HCT116 (cell line): ENCODE data around the gene NXPH2.

ENCODE experiments used
- ATF3 ChIP-seq: IDR thresholded peaks from 2 replicates; pipeline ENCODE4 v1.6.1; 2012
- CTCF ChIP-seq, 3 experiments: fragments of 200-600 bp in 1 of 3; sonication (generic) in 1 of 3; IDR thresholded peaks in 2 of 3; conservative IDR thresholded peaks in 1 of 3; 2 replicates each; pipeline ENCODE4 v1.5.1; 2012 to 2017; ENCODE audit warnings: low read depth in 2 of 3, low read length in 2 of 3, antibody characterized with exemption in 1 of 3, borderline replicate concordance in 1 of 3, control low read depth in 1 of 3, mild to moderate bottlenecking in 1 of 3, mixed read lengths in 1 of 3, mixed run types in 1 of 3, moderate library complexity in 1 of 3; ENCODE audit not compliant: insufficient read depth in 1 of 3
- EZH2 ChIP-seq: fragments of 200-600 bp; sonication (generic); IDR thresholded peaks from 2 replicates; pipeline ENCODE4 v1.6.1; 2017; ENCODE audit warnings: antibody characterized with exemption, mixed run types
- EZH2phosphoT487 ChIP-seq: fragments of 200-600 bp; IDR thresholded peaks from 2 replicates; pipeline ENCODE4 v1.6.1; 2018; ENCODE audit warnings: antibody characterized with exemption, borderline replicate concordance
- MAX ChIP-seq: IDR thresholded peaks from 2 replicates; pipeline ENCODE4 v1.6.1; 2012
- POLR2A ChIP-seq: IDR thresholded peaks from 2 replicates; pipeline ENCODE4 v1.7.0; 2011; ENCODE audit warnings: borderline replicate concordance; ENCODE audit not compliant: insufficient read depth, insufficient read length; ENCODE audit errors: extremely low read depth
- POLR2AphosphoS5 ChIP-seq: IDR thresholded peaks from 2 replicates; pipeline ENCODE4 v1.6.1; 2011; ENCODE audit warnings: mild to moderate bottlenecking, low read depth, low read length, moderate library complexity
- ZFX ChIP-seq: fragments of 450-650 bp; IDR thresholded peaks from 2 replicates; pipeline ENCODE4 v1.6.1; 2017
- ZNF274 ChIP-seq: fragments of 200-500 bp; sonication (Bioruptor generic); IDR thresholded peaks from 2 replicates; pipeline ENCODE4 v1.6.1; 2014; ENCODE audit warnings: mild to moderate bottlenecking, low read depth, low read length, inconsistent platforms

GRCh38 chr2:138621139-138621538, 159.1 kb downstream of the NXPH2 start:
- TF ChIP-seq POLR2AphosphoS5, result no peak
- TF ChIP-seq CTCF (IDR thresholded peaks at IDR 0.05 in 2 of 3, conservative IDR thresholded peaks at IDR 0.05 in 1 of 3; ENCODE audit: borderline replicate concordance in 1 of 3, insufficient read depth in 1 of 3, low read depth in 2 of 3, low read length in 2 of 3), result peak in 2 of 3 experiments; percentile 23 to 38; a peak in 2 of 6 replicates
- TF ChIP-seq POLR2A, result no peak
- no peak for TF ChIP-seq ZNF274
- TF ChIP-seq EZH2phosphoT487, result no peak
- no peak for TF ChIP-seq ATF3
- no peak for TF ChIP-seq EZH2
- TF ChIP-seq ZFX, result no peak
- TF ChIP-seq MAX, result no peak
